ENCODE measurements around the gene FAT1.

GRCh38 chr4:186644311-186644638 lies 79.4 kb downstream of the FAT1 start:
- TF ChIP-seq CTCF (IDR thresholded peaks at IDR 0.05) = no peak
- TF ChIP-seq POLR2A (IDR thresholded peaks at IDR 0.05) = no peak

Data from right lobe of liver (tissue), 4 donors.